AG04450 (cell line): Measurements from ENCODE around the gene ECHS1. TPM values are rescaled to one million over a fixed set of nuclear protein-coding genes. Genes with fewer than 3 reads are reported as not detected.

Source experiments
- CTCF ChIA-PET: fragments of 300-600, 350-600 bp; formaldehyde crosslinking; extraction: SDS; loops from one replicate; lab custom pipeline; 2022; ENCODE audit warnings: antibody characterized with exemption, inconsistent platforms; lab: Charles Lee
- POLR2A ChIA-PET: fragments of 350-600 bp; formaldehyde crosslinking; extraction: SDS; loops from one replicate; lab custom pipeline; 2021; ENCODE audit warnings: antibody characterized with exemption, inconsistent platforms; lab: Yijun Ruan, JAX
- DNase-seq: peaks from one replicate; pipeline ENCODE4 v3.0.0-alpha.2; 2011; ENCODE audit warnings: low read depth, low spot score
- H3K27ac ChIP-seq: one replicate; pipeline ENCODE4 v1.5.1; 2012; ENCODE audit warnings: low read depth, low read length, control low read depth
- H3K27me3 ChIP-seq: one replicate; pipeline ENCODE4 v1.6.0; 2012; ENCODE audit warnings: low read length; ENCODE audit not compliant: control insufficient read depth, insufficient read depth
- H3K4me3 ChIP-seq: 2 replicates; pipeline ENCODE4 v1.5.1; 2011; ENCODE audit warnings: mild to moderate bottlenecking, low read depth, low read length, control low read depth
- H3K9me3 ChIP-seq: 2 replicates; pipeline ENCODE4 v1.5.1; 2012; ENCODE audit warnings: low read length; ENCODE audit not compliant: control insufficient read depth, insufficient read depth
- polyA plus RNA-seq: library from polyadenylated mRNA; depleted of rRNA; stranded (reverse); fragments of >200 nt; gene quantifications from 2 replicates; pipeline ENCODE4 v1.2.3, GENCODE V29; 2011
- TF ChIP-seq, protein P1 (sequence below): IDR thresholded peaks from 2 replicates; pipeline ENCODE4 v1.5.1; 2011; ENCODE audit warnings: low read depth, low read length, control low read depth, inconsistent platforms

Gene ECHS1
- polyA plus RNA-seq, 1 experiment, result 56.6 TPM

DNA sequence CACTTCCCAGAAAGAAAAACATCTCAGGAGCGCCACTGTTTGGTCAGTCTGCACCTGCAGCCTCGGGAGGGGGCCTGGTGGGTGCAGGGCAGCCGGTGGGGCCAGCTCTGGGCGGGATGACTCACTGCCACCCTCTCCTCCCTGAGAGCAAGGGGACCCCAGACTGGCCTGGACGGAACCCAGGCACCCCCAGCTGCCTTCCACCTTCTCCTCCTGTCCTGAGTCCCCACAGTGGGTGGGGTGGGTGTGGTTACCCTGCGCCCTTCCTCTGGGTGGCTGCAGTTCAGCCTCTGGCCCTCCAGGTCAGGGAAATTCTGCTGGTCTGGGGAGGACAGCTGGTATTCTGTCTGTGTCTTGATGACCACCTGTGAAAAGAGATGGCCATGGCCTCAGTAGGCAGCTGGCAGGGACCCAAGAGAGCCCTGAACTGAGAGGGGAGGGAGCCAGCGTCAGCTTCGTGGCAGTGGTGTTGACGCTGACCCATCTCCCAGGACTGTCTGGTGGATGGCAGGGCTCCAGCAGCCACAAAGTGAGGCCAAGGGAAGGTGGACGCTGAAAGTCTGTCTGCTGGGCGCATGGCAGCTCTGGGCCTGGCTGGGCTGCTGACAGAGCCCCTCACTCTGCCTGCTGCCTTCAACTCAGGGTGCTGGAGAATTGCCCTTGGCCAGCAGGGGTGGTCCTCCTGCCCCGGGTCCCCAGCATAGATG is 45.4 kb downstream of the ECHS1 start:
- Histone ChIP-seq H3K4me3 (no peak overlapping the region), H3K9me3 (no peaks in the 10 kb centered on the region; the same call in 1 of the 2 replicates), H3K27me3 (peaks cover 30% of the 10 kb centered on the region), H3K27ac (no peak overlapping the region)
- ChIA-PET POLR2A (no interaction called here), CTCF (interaction anchor here (1.1 kb wide), 1 partner anchor 423 kb away, joined by 3 read pairs; no protein-coding TSS in a partner anchor)
- TF ChIP-seq, protein P1, sequence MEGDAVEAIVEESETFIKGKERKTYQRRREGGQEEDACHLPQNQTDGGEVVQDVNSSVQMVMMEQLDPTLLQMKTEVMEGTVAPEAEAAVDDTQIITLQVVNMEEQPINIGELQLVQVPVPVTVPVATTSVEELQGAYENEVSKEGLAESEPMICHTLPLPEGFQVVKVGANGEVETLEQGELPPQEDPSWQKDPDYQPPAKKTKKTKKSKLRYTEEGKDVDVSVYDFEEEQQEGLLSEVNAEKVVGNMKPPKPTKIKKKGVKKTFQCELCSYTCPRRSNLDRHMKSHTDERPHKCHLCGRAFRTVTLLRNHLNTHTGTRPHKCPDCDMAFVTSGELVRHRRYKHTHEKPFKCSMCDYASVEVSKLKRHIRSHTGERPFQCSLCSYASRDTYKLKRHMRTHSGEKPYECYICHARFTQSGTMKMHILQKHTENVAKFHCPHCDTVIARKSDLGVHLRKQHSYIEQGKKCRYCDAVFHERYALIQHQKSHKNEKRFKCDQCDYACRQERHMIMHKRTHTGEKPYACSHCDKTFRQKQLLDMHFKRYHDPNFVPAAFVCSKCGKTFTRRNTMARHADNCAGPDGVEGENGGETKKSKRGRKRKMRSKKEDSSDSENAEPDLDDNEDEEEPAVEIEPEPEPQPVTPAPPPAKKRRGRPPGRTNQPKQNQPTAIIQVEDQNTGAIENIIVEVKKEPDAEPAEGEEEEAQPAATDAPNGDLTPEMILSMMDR, result no peak
- no peak for DNase-seq

DNA sequence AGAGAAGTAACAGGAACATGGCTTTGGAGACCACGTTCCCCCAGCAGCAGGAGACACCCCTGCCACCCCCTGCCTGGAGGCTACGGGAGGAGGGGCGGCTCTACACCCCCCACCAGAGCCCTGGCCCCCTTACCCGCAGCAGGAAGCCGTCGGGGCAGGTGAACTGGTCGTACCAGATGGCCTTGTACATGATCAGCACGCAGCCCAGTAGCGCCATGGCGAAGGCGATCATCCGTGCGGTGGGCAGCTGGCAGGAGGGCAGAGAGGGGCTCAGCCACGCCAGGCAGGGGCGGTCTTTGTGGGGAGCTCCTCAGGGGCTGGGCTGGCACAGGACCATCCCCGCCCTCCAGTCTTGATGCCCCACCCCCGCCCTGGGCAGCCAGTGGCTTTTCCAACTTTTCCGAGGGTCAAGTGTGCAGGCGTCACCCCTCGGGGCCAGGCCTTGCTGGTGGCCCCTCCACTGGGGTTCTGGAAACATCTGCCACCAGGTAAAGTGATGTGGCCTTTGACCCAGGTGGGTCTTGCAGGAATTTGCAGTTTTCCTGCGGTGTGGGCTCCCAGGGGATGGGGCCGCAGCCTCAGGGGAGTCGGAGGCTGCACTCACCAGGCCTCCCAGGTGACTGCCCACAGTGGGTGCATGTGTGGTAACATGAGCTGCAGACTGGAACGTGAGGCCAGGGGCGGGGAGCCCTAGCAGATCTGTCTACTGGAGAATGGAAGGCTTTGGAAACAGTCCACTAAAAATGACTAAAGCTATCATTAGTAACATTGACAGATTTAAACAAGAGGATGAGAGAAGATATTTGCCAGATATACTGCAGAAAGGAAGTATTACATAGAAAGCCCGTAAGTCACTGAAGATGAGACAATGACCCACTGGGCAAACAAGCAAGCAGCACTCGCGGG is 46.2 kb downstream of the ECHS1 start:
- H3K27me3 ChIP-seq, result peaks cover 23% of the 10 kb centered on the region
- no peak for DNase-seq
- TF ChIP-seq, protein P1, result no peak
- H3K27ac ChIP-seq, result no peak overlapping the region
- ChIA-PET POLR2A (no interaction called here), CTCF (interaction anchor here (1.1 kb wide), 1 partner anchor 423 kb away, joined by 3 read pairs; no protein-coding TSS in a partner anchor)
- no peaks in the 10 kb centered on the region; the same call in 1 of the 2 replicates for H3K9me3 ChIP-seq
- no peak overlapping the region for H3K4me3 ChIP-seq

DNA sequence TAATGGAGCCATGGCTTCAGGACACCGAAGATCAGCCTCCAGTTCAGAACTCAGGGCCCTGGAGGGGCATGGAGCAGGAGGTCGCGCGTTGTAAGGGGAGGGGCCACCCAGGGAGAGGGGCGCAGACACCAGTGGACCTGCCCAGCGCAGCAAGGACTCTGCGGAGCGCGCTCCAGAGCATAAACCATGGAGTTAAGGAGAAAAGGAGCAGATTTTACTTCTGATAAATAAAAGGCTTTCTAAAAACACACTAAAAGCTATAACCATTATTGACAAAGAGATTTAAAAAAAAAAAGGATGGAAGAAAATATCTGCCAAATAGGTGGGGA is 47.0 kb downstream of the ECHS1 start:
- TF ChIP-seq, protein P1, result no peak
- ChIA-PET CTCF (no interaction called here), POLR2A (no interaction called here)
- H3K4me3 ChIP-seq, result peak overlapping the region; percentile 47
- H3K9me3 ChIP-seq, result no peaks in the 10 kb centered on the region; the same call in 1 of the 2 replicates
- no peak for DNase-seq
- H3K27me3 ChIP-seq, result peaks cover 19% of the 10 kb centered on the region
- H3K27ac ChIP-seq, result no peak overlapping the region

DNA sequence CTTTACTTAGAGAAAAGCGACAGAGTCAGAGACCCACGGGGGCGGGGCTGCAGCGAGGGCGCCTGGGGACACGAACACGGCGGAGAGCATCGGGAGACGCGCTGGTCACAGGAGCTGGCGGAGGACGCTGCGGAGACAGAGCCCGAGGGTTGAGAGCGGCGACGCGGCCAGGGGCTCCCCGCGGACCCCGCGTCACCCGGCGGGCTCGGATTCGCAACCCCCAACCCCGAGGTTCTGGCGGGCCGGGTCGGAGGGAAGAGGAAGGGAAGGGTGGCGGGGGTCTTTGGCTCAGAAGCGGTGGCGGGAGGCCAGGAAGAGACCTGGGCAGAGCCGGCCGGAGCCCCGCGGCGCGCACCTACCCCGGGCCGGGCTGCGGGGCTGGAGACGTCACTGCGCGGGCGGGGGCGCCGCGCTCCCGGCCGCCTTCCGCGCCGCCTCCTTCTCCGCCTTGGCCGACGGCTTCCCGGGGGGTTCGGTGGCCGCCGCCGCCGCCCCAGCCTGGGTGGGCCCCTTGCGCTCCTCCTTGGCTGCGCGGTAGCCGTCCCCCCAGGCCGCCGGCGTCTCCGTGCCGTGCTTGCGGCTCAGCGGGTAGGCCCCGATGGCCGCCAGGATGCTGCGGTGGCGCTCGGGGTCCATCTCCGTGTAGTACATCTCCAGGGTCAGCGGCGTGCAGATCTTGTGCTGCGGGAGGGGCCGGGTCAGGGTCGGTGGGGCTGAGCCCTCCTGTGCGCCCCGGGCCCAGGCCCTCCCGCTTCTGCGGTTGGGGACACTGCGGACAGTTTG is 47.5 kb downstream of the ECHS1 start:
- ChIA-PET POLR2A (no interaction called here), CTCF (no interaction called here)
- Histone ChIP-seq H3K27ac (no peak overlapping the region), H3K27me3 (peaks cover 17% of the 10 kb centered on the region), H3K9me3 (peaks cover 4% of the 10 kb centered on the region), H3K4me3 (peak overlapping the region; percentile 56)
- DNase-seq, result no peak
- TF ChIP-seq, protein P1, result no peak
